RPMI8226 (cell line): ENCODE measurements around the gene KRT5.
A peak's percentile ranks its signal among the peaks of the same experiment; 100 is the strongest.

Experiments used
- DNase-seq: peaks from one replicate; pipeline ENCODE4 v3.0.0-alpha.2; 2015

Gene KRT5

GRCh38 chr12:52519826-52520662 lies at the start of gene KRT5:
Gene KRT5 (minus strand): TSS chr12:52520394. CDS start chr12:52520296, 98 bp downstream.
- no peak for DNase-seq

GRCh38 chr12:52568111-52568510 lies 47.9 kb upstream of the KRT5 start:
- DNase-seq, result no peak

- DNase-seq, result no peak
Observed at GRCh38 chr12:52566847-52567291, 46.7 kb upstream of the KRT5 start.

GRCh38 chr12:52564582-52564981 lies 44.4 kb upstream of the KRT5 start:
- DNase-seq, result no peak

GRCh38 chr12:52561880-52562449 lies 41.8 kb upstream of the KRT5 start:
- DNase-seq, result peak; percentile 17

GRCh38 chr12:52559979-52560378 lies 39.8 kb upstream of the KRT5 start:
- DNase-seq, result no peak

- DNase-seq, result no peak
Observed at GRCh38 chr12:52558781-52559445, 38.7 kb upstream of the KRT5 start.

GRCh38 chr12:52557476-52557875 lies 37.3 kb upstream of the KRT5 start:
- no peak for DNase-seq

GRCh38 chr12:52555577-52555976 lies 35.4 kb upstream of the KRT5 start:
- no peak for DNase-seq

- DNase-seq, result no peak
Observed at GRCh38 chr12:52552681-52553195, 32.5 kb upstream of the KRT5 start, which contains the start of gene KRT71. Gene KRT71 (minus strand): TSS chr12:52553145. CDS start chr12:52553077, 68 bp downstream.

- no peak for DNase-seq
Observed at GRCh38 chr12:52552055-52552454, 31.9 kb upstream of the KRT5 start.

- DNase-seq, result no peak
Observed at GRCh38 chr12:52551216-52551865, 31.1 kb upstream of the KRT5 start.

GRCh38 chr12:52546126-52546525 lies 25.9 kb upstream of the KRT5 start:
- no peak for DNase-seq

- peak; percentile 34 for DNase-seq
Observed at GRCh38 chr12:52543985-52544883, 24.0 kb upstream of the KRT5 start.

- DNase-seq, result peak; percentile 24
Observed at GRCh38 chr12:52542785-52543318, 22.7 kb upstream of the KRT5 start.

GRCh38 chr12:52542157-52542556 lies 22.0 kb upstream of the KRT5 start:
- DNase-seq, result no peak

GRCh38 chr12:52541709-52542108 lies 21.5 kb upstream of the KRT5 start:
- DNase-seq, result no peak

- DNase-seq, result no peak
Observed at GRCh38 chr12:52540531-52540930, 20.3 kb upstream of the KRT5 start.

GRCh38 chr12:52539821-52540173 lies 19.6 kb upstream of the KRT5 start:
- no peak for DNase-seq

- DNase-seq, result no peak
Observed at GRCh38 chr12:52539083-52539820, 19.1 kb upstream of the KRT5 start.

GRCh38 chr12:52537101-52537500 lies 16.9 kb upstream of the KRT5 start:
- no peak for DNase-seq
